GM18507 (cell line): ENCODE data around the gene DNAJC4.
A peak's percentile ranks its signal among the peaks of the same experiment; 100 is the strongest.

ENCODE experiments used
- DNase-seq: peaks from one replicate; pipeline ENCODE4 v3.0.0; 2011; ENCODE audit warnings: low read depth; ENCODE audit not compliant: insufficient read length; ENCODE audit errors: extremely low spot score
- FAIRE-seq: peaks from 2 replicates; lab custom pipeline; 2011; peaks lifted over from hg19 to GRCh38; lab: Jason Lieb, UNC

The DNAJC4 gene

DNA sequence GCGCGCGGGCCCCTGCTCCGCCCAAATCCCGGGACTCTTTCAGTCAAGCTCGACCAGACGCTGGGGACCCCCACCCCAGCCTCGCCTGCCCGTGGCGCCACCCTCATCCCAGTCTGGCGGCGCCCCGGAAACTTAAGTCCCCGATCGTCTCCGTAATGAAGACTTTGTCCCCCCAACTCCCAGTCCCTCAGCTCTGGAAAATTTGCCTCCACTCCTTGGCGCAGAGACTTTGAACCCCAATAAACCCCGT lies 21.3 kb downstream of the DNAJC4 start:
- FAIRE-seq: no peak
- DNase-seq: no peak

DNA sequence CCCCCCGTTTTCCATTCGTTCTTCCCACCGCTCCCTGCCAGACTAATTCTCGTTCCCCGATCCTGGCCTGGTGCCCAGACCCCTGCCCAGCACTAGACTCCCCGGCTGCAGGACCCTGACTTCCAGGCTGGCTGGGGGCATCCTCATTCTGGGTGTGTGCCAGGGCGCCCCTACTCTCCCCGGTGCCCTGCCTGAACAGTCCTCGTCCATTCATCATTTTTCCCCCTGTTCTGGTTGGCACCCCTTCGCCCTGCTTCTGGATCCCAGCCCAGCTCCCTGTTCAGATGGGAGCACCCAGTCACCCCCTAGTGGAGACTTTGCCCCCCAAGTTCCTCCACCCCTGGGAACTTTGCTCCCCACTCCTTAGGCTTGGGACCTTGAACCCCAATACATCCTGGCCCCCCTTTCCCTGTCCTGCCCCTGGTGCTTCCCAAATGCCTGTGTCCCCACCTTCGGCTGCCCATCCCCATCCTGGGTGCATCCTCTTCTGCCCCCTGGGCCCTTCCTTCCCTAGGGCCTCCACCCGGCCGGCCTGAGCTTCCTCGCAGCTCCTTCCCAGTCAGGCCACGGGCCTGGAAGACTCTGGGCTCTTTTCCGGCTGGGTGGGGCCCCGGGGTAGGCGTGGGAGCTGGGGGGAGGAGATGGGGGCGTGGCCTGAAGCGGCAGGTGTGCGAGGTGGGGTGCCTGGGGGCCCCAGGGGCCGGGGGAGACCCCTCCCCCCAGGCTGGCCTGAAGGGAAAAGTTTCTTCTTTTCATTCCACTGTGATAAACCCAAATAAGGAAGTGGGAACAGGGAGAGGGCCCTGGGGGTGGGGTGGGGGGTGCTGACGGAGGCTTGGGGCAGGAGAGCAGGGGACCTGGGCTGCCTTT lies 21.9 kb downstream of the DNAJC4 start:
- FAIRE-seq (no peak), DNase-seq (no peak)

DNA sequence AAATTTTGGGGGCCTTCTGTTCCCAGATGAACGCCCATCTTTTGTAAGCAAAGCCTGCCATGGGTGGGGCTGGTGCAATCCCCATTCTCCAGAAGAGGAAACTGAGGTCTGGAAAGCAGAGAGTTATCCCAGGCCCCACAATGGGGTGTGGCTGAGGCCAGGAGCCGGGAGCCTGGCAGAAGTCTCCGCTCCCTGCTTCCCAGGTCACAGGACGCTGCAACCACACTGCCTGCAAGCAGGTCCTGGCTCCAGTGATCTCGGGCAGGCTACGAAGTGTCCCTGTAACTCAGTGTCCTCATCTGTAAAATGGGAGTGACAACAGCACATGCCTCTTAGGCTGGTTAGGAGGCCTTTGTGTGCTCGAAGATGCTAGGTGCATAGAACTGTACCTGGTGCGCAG lies 22.7 kb downstream of the DNAJC4 start:
- DNase-seq (no peak), FAIRE-seq (no peak)

DNA sequence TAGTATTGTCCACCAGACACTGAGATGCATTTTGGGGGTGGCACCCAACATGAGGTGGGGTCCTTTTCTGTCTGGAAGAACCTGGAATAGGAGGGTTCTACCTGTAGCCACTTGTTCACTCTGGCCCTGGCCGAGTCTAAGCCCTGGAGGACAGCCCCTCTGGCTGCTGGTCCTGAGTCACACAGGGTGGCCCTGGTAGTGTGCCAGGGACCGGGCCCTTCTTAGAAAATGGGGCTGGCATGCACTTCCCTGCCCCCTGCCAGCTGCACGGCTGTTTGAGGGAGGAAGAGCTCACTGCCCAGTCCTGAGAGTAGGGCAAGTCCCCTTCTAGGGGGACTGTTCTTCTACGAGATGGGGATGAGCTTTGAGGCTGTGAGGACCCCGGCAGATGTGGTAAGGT lies 23.1 kb downstream of the DNAJC4 start:
- DNase-seq (no peak), FAIRE-seq (no peak)

DNA sequence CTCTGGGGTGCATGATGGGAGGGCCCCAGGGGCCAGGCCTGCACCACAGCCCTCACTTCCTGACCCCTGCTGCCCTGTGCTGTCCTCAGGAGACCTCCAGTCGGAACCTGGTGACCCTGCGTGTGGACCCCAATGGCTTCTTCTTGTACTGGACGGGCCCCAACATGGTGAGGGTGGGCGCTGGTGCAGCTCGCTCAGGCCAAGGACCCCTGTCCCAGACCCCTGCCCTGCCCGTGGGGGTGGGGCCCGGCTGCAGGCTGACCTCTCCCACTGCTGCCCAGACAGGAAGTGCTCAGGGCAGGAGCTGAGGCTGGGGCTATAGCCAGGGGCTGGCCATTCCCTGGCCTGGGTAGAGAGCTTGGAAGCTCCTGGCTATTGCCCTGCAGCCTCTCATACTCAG lies 24.0 kb downstream of the DNAJC4 start:
- FAIRE-seq: no peak
- no peak for DNase-seq

DNA sequence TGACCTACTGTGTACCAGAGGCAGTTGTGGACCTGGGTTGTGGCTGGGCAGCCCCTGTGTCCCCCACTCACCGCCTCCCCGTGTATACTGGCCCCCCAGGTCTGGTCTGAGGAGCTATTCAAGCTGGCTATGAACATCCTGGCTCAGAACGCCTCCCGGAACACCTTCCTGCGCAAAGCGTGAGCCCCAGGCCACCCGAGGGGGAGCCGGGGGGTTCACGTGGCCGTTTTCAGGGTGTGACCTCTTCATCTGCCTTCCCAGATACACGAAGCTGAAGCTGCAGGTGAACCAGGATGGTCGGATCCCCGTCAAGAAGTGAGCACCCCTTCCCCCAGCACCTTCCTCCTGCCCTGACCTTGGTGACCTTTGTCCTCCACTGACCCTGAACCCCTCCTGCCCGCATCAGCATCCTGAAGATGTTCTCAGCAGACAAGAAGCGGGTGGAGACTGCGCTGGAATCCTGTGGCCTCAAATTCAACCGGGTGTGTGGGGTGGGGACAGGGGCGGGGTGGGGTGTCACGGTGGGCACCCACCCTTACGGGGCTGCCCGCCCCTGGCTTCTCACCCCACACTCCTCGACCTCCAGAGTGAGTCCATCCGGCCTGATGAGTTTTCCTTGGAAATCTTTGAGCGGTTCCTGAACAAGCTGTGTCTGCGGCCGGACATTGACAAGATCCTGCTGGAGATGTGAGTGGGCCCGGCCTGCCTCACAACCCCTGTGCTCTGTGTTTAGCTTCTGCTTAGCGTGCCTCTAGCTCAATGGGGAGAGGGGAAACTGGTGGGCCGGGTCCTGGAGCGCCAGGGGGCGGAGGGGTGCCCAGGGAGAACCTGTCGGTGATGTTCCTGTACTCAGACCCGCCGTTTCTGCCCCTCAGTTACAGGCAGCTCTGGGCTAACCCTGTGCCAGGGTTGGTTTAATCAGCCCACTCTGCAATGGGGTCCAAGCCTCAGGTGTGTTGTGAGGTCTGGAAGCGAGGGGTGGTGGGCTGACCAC lies 25.1 kb downstream of the DNAJC4 start:
- no peak for FAIRE-seq

DNA sequence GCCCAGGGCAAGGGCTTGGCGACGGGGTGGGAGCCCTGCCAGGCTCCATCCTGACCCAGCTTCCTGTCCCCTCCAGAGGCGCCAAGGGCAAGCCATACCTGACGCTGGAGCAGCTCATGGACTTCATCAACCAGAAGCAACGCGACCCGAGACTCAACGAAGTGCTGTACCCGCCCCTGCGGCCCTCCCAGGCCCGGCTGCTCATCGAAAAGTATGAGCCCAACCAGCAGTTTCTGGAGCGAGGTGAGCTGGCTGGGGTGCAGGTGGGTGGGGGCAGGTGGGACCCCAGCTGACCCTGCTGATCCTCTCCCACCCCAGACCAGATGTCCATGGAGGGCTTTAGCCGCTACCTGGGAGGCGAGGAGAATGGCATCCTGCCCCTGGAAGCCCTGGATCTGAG lies 26.0 kb downstream of the DNAJC4 start:
- DNase-seq: no peak
- FAIRE-seq: no peak

More for the DNA sequence above, 25.1 kb downstream of the DNAJC4 start:
- no peak for DNase-seq

DNA sequence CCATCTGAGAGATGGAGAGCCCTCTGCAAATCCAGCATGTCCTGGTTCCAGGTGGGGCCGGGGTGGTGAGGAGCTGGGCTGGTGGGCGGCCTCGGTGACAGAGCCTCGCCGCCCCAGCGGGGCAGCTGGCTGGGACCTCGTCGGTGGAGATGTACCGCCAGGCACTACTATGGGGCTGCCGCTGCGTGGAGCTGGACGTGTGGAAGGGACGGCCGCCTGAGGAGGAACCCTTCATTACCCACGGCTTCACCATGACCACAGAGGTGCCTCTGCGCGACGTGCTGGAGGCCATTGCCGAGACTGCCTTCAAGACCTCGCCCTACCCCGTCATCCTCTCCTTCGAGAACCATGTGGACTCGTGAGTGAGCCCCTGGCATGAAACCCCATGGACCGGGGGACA lies 28.0 kb downstream of the DNAJC4 start:
- DNase-seq: no peak
- no peak for FAIRE-seq

DNA sequence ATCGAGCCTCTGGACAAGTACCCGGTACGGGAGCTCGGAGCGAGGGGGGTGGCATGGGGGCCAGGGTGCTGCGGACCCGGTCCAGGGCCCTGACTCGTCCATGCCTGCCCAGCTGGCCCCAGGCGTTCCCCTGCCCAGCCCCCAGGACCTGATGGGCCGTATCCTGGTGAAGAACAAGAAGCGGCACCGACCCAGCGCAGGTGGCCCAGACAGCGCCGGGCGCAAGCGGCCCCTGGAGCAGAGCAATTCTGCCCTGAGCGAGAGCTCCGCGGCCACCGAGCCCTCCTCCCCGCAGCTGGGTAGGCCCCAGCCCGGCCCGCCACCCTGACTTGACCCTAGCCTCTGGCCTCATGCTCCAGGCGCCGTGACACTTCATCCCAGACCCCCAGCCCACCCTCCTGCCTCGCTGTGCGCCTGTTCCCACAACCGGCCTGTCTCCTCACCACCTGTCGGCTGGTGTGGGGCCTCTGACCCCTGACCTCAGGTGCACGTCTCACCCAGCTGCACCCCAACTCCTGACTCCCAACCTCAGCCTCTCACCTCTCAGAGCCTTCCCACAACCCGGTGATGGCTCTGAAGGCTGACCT lies 28.7 kb downstream of the DNAJC4 start:
- no peak for FAIRE-seq
- DNase-seq: no peak

DNA sequence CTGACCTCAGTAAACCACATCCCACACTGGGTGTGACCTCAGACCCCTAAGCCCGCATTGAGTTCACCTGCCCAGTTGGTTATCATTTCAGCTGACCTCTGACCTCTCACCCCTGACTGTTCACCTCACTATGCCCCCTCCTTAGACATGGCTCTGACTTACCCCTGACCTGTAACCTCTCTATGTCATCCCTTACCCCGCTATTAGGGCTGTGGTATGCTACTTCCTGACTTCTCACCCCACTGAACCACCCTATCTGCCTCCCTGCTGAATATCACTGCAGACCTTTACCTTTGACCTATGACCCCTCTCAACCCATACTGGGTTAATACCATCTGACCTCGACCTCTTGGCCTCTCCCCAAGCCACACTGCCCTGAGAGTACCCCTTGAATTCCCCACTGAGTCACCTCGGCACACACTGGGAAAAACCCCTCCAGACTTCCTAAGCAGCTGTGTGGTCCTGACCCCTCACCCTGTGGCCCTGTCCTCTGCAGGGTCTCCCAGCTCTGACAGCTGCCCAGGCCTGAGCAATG lies 29.3 kb downstream of the DNAJC4 start:
- peak; percentile 62 for FAIRE-seq

DNA sequence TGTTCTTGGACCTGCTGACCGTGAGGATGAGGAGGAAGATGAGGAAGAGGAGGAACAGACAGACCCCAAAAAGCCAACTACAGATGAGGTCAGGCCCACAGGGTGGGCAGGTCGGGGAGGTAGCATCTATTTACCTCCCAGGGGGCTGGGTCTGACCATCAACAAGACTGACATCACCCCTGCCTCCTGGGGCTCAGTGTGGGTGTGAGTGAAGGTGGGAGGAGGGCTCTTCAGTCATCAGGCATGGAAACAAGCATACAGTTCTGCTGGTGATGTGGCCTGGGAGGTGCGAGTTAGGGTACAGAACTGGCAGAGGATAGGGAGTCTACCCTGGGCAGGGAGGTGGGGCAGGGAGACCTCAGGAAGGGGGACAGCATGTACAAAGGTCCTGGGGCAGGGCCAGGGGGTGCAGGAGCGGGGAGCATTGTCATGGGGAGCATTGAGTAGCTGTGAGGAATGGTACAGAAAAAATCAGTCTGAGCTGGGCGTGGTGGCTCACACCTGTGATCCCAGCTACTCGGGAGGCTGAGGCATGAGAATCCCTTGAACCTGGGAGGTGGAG lies 29.9 kb downstream of the DNAJC4 start:
- no peak for FAIRE-seq
- no peak for DNase-seq

More for the DNA sequence above, 29.3 kb downstream of the DNAJC4 start:
- DNase-seq: no peak

DNA sequence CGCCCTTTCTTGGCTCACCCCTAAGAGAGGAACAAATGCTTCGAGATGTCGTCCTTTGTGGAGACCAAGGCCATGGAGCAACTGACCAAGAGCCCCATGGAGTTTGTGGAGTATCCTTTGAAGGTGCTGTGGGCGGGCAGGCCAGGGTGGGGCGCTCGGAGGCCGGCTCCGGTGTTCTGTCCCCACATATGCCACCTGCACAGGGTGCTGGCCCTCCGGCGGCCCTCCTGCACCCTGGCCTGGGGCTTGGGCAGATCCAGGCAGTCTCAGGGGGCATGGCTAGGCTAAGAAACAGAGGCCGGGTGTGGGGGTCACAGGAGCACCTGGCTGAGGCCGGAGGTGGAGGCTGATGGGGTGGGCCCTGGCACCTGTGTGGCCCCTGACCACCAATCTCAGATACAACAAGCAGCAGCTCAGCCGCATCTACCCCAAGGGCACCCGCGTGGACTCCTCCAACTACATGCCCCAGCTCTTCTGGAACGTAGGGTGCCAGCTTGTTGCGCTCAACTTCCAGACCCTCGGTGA lies 31.3 kb downstream of the DNAJC4 start:
- FAIRE-seq: no peak

DNA sequence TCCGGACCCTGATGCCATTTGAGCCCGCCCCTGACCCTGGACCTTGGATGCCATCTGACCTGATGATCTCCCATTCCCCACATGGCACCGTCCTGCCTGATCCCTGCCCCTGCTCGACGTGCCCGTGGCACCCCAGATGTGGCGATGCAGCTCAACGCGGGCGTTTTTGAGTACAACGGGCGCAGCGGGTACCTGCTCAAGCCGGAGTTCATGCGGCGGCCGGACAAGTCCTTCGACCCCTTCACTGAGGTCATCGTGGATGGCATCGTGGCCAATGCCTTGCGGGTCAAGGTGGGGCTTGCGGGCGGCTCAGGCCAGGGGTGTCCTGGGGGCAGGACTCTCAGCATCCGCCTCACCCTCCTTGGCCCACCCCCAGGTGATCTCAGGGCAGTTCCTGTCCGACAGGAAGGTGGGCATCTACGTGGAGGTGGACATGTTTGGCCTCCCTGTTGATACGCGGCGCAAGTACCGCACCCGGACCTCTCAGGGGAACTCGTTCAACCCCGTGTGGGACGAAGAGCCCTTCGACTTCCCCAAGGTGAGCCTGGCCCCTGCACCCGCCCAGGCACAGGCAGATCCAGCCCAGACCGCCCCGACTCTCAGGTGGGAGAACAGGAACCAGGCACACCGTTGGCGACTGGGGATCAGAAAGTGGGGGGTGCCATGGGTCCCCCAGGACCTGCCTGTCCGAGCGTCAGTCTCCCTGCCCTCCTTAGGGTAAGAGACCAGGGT lies 32.1 kb downstream of the DNAJC4 start:
- DNase-seq (no peak), FAIRE-seq (no peak)

More for the DNA sequence above, 31.3 kb downstream of the DNAJC4 start:
- no peak for DNase-seq

DNA sequence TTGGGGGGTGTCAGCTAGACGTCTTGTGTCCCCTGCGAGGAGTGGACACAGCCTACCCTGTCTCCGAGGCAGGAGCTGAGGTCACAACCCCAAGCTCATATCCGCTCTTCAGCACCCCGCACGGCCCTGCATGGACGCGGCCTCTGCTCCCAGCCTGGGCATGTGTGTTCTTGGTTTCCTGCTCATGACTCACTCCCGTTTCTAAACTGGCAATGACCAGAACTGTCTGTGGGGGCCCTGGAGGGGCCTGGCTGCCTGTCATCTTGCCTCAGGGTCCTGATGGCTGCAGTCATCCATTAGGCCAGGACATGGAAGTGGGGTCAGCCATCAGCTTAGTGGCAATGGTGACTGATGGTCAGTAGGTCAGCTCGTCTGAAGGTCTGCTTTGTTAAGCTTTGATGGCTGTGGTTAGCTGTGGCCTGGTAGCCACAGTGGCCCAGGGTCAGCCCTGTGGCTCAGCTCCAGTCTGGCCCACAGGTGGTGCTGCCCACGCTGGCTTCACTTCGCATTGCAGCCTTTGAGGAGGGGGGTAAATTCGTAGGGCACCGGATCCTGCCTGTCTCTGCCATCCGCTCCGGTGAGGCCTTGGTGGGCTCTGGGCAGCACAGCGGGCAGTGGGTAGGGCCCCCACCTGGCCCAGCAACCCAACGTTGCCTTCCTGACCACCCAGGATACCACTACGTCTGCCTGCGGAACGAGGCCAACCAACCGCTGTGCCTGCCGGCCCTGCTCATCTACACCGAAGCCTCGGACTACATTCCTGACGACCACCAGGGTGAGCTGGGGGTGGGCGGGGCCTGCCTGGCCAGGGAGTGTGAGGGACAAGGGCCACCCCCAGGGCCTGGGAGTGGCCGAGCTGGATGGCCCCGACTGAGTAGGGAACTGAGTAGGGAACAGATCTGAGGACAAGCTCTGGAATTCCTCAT lies 32.9 kb downstream of the DNAJC4 start:
- no peak for FAIRE-seq
- no peak for DNase-seq

DNA sequence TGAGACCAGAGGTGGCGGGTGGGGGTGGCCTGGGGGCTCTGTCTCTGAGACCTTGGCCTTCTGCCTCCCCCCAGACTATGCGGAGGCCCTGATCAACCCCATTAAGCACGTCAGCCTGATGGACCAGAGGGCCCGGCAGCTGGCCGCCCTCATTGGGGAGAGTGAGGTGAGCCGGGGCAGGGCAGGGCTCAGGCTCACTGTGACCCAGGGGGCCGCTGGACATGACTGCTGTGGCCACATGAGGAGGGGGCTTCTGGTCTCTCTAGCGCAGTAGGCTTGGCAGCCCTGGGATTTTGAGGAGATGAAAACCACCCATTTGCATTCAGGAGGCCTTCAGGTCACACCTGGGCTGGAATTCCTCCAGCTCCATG lies 33.6 kb downstream of the DNAJC4 start:
- DNase-seq: no peak
- no peak for FAIRE-seq

DNA sequence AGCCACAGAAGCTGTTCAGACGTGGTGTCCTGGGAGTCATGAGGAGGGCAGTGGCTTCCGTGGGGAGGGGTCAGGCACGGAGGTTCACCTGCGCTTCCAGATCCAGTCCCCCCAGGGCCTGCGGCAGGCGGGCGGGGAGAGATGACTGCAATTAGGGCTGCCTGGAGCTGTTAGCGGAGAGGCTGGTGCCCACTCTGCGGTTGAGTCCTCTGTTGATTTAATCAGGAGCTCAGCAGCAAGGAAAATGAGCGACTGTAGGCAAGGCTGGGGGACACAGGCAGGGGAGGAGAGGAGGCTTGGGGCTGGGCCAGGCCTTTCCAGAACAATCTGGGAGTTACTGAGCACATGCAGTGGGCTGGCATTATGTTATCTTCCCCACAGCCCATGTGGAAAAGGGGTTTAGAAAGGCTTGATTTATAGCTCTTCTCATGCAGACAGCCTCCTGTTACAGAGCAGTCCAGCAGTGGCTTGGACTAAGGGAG lies 34.1 kb downstream of the DNAJC4 start:
- FAIRE-seq (no peak), DNase-seq (no peak)

DNA sequence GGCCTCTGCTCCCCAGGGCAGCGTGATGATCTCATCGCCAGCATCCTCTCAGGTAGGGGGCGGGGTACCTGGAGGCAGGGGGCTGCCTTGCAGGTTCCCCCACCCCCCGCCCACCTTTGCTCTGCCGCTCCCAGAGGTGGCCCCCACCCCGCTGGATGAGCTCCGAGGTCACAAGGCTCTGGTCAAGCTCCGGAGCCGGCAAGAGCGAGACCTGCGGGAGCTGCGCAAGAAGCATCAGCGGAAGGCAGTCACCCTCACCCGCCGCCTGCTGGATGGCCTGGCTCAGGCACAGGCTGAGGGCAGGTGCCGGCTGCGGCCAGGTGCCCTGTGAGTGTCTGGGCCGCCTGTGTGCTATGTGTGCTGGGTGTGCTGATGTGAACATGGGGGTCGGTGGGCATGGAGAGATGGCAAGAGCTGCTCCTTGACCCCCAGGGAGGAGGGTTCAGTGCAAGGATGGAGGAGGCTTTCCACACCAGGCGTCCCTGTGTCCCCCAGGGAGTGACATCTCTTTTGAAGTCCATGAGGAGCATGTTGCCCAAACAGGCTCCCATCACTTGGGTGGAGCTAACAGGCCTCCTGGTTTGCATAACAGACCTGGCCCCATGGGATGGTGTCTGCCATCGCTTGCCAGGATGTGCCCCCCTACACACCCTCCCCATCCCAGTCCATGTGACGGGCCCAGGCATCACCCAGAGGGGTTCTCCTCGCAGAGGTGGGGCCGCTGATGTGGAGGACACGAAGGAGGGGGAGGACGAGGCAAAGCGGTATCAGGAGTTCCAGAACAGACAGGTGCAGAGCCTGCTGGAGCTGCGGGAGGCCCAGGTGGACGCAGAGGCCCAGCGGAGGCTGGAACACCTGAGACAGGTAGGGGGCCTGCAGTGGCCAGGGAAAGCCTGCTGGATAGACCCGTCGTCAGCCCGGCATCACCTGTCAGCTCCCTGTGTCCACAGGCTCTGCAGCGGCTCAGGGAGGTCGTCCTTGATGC lies 35.1 kb downstream of the DNAJC4 start:
- FAIRE-seq: no peak
- no peak for DNase-seq
